Cardiac fibroblast (primary cell): ENCODE results near the gene MEX3C.

Experiments
- DNase-seq, 2 donors: peaks; one replicate each; pipeline versions ENCODE4 v3.0.0 to v3.0.0-alpha.2; 2010; ENCODE audit warnings: low read depth in 2 of 2
- H3K4me3 ChIP-seq, 2 donors: replicated peaks in 1 of 2; 1 replicate in 1 of 2; 2 replicates in 1 of 2; pipeline ENCODE4 v1.5.1; 2011; ENCODE audit warnings: low read depth in 2 of 2, low read length in 2 of 2, mild to moderate bottlenecking in 2 of 2, moderate library complexity in 1 of 2
- TF ChIP-seq, protein P1 (sequence below): IDR thresholded peaks from one replicate; pipeline ENCODE4 v1.5.1; 2011; ENCODE audit warnings: low read depth, mild to moderate bottlenecking, low read length, inconsistent platforms

The MEX3C gene

GRCh38 chr18:51227660-51228059, 30.2 kb upstream of the MEX3C start:
- no peak for DNase-seq
- no peak overlapping the region for H3K4me3 ChIP-seq
- TF ChIP-seq, protein P1, sequence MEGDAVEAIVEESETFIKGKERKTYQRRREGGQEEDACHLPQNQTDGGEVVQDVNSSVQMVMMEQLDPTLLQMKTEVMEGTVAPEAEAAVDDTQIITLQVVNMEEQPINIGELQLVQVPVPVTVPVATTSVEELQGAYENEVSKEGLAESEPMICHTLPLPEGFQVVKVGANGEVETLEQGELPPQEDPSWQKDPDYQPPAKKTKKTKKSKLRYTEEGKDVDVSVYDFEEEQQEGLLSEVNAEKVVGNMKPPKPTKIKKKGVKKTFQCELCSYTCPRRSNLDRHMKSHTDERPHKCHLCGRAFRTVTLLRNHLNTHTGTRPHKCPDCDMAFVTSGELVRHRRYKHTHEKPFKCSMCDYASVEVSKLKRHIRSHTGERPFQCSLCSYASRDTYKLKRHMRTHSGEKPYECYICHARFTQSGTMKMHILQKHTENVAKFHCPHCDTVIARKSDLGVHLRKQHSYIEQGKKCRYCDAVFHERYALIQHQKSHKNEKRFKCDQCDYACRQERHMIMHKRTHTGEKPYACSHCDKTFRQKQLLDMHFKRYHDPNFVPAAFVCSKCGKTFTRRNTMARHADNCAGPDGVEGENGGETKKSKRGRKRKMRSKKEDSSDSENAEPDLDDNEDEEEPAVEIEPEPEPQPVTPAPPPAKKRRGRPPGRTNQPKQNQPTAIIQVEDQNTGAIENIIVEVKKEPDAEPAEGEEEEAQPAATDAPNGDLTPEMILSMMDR = no peak

DNA sequence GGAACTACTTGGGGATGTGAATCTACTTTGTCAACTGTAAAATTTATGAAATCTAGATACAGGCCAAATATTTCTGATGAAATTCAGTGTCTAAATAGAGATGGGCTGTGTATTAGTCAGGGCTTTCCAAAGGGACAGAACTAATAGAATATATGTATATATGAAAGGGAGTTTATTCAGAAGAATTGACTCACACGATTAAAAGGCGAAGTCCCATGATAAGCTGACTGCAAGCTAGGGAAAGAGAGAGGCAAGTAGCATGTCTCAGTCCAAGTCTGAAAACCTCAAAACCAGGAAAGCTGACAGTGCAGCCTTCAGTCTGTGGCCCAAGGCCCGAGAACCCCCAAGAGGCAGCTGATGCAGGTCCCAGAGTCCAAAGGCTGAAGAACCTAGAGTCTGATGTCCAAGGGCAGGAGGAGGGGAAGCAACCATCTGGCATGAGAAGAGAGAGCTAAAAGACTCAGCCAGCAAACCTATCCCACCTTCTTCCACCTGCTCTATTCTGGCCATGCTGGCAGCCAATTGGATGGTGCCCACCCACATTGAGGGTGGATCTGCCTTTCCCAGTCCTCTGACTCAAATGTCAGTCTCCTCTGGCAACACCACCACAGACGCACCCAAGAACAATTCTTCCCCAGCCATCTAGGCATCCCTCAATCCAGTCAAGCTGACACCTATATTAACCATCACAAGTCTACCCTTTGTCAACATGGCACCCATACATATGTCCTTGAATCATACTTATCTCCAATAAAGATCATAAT, 29.3 kb upstream of the MEX3C start:
- DNase-seq = peak in 1 of 2 donors; percentile 10
- TF ChIP-seq, protein P1 = no peak

GRCh38 chr18:51226068-51226467, 28.6 kb upstream of the MEX3C start:
- no peak overlapping the region for H3K4me3 ChIP-seq
- peak in 1 of 2 donors; percentile 11 for DNase-seq
- TF ChIP-seq, protein P1 = no peak

More for the DNA sequence above, 29.3 kb upstream of the MEX3C start:
- no peak overlapping the region for H3K4me3 ChIP-seq

GRCh38 chr18:51212606-51213005, 15.1 kb upstream of the MEX3C start:
- no peak for DNase-seq
- no peak overlapping the region for H3K4me3 ChIP-seq
- TF ChIP-seq, protein P1 = no peak

DNA sequence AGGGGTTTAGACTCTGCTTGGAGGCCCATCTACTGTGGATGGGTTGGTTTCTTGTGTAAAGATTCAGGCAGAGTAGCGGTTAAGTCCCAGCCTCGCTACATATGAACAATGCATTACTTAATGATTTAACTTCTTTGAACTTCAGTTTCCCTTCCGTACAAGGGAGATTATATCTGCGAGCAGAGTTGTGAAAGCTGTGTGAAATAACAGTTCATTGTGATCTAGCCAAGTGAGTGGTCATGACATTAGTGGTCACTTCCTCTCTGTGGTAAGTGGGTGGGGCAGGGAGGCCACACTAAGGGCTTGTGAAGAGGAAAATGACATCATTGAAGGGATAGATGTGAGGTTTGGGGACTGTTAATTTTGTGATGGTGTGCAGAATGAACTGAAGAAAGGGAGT, 14.1 kb upstream of the MEX3C start:
- no peak overlapping the region for H3K4me3 ChIP-seq
- TF ChIP-seq, protein P1 = no peak
- peak; percentile 93 to 96 for DNase-seq

DNA sequence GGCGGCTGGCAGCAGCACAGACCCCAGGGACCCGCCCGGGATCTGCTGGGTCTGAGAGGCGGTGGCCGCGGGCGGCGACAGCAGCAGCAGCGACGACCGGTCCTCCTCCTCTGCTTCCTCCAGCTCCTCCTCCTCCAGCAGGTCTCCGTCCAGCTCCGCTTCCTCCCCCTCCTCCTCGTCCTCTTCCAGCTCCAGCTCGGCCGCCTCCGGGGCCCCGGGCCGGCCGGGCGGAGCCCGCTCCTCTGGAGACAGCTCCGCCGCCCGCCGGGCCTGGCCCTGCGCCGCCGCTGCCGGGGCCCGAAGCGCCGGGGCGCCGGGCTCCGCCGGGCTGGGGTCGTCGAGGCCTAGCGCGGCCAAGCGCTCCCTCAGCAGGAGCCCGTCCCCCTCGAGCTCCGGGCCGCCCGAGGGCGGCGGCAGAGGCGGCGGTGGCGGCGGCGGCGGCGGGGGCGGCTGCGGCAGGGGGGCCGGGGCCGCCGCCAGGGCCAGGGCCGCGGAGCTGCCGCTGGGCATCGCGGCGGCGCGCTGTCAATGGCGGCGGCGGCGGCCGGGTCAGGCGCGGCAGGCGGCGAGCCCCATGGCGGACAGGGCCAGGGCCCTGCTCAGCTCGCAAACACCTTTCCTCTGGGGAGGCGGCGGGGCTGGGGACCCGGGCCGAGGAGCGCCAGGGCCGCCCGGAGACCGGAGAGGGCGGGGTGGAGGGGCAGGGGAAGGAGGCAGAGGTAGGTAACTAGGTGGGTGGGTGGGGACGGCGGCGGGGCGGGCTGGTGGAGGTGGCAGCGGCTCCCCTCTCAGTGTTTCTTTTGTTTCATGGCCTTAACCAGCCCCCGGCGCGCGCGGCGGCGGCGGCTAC, 445 bp downstream of the MEX3C start:
- peak; percentile 53 to 62 for DNase-seq
- H3K4me3 ChIP-seq = peak overlapping the region; percentile 83 to 93
- TF ChIP-seq, protein P1 = no peak
